ENCODE measurements around the gene POU6F2.

POU6F2 gene

DNA sequence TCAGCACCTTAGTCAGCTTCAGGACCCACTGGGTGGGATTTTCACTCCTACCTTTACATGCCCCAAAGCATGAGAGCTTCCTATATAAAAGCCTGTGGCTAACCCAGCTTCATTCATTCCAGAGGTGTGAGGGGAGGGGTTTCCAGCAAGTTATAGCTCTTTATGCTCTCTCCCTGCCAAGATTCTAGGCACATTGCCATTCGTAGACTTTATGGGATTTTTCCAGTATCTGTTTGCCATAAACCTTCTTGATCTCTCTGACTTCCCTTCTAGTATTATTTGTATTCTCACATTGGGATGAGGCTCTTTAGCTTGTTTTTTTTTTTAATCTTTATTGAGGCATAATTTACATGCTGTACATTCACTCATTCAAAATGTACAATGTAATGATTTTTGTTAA, 67.5 kb downstream of the POU6F2 start:
- TF ChIP-seq EGR1 (IDR thresholded peaks at IDR 0.05) (no peak), TEAD4 (IDR thresholded peaks at IDR 0.05) (no peak), EP300 (IDR thresholded peaks at IDR 0.05; ENCODE audit: borderline replicate concordance) (no peak), YY1 (IDR thresholded peaks at IDR 0.05; ENCODE audit: low read depth) (no peak), RAD21 (IDR thresholded peaks at IDR 0.05; ENCODE audit: low read depth) (no peak), ZBTB7A (IDR thresholded peaks at IDR 0.05; ENCODE audit: low read depth) (no peak), FOXM1 (IDR thresholded peaks at IDR 0.05; ENCODE audit: borderline replicate concordance, low read depth) (no peak), NFIC (IDR thresholded peaks at IDR 0.05) (no peak), TAF1 (IDR thresholded peaks at IDR 0.05; ENCODE audit: low read depth) (no peak)
- TF ChIP-seq, protein P1, sequence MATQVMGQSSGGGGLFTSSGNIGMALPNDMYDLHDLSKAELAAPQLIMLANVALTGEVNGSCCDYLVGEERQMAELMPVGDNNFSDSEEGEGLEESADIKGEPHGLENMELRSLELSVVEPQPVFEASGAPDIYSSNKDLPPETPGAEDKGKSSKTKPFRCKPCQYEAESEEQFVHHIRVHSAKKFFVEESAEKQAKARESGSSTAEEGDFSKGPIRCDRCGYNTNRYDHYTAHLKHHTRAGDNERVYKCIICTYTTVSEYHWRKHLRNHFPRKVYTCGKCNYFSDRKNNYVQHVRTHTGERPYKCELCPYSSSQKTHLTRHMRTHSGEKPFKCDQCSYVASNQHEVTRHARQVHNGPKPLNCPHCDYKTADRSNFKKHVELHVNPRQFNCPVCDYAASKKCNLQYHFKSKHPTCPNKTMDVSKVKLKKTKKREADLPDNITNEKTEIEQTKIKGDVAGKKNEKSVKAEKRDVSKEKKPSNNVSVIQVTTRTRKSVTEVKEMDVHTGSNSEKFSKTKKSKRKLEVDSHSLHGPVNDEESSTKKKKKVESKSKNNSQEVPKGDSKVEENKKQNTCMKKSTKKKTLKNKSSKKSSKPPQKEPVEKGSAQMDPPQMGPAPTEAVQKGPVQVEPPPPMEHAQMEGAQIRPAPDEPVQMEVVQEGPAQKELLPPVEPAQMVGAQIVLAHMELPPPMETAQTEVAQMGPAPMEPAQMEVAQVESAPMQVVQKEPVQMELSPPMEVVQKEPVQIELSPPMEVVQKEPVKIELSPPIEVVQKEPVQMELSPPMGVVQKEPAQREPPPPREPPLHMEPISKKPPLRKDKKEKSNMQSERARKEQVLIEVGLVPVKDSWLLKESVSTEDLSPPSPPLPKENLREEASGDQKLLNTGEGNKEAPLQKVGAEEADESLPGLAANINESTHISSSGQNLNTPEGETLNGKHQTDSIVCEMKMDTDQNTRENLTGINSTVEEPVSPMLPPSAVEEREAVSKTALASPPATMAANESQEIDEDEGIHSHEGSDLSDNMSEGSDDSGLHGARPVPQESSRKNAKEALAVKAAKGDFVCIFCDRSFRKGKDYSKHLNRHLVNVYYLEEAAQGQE (IDR thresholded peaks at IDR 0.05; ENCODE audit: low read depth): no peak

DNA sequence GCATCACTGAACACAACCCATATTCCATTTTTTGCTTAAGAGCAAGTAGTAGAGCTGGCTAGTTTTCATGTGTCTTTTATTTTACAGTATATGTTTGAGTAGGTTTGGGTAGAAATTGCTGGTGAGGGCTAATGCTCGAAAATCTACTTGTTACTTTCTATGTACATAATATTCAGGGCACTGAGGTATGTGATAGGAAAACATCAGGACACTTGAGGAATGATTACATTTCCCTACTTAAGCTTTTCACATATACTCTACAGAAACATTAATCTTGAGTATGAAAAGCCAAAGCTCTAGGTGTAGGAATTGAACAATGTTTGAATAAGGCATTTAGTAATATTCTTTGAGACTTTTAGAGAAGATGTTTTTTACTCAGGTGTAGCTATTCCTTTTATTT, 73.6 kb downstream of the POU6F2 start:
- TF ChIP-seq, protein P2, sequence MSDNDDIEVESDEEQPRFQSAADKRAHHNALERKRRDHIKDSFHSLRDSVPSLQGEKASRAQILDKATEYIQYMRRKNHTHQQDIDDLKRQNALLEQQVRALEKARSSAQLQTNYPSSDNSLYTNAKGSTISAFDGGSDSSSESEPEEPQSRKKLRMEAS (IDR thresholded peaks at IDR 0.05): no peak
- TF ChIP-seq FOXM1 (IDR thresholded peaks at IDR 0.05; ENCODE audit: borderline replicate concordance, low read depth): no peak
- no peak for TF ChIP-seq CREB1 (IDR thresholded peaks at IDR 0.05; ENCODE audit: low read depth)
- TF ChIP-seq NFIC (IDR thresholded peaks at IDR 0.05): no peak
- no peak for TF ChIP-seq YY1 (IDR thresholded peaks at IDR 0.05; ENCODE audit: low read depth)
- no peak for TF ChIP-seq EP300 (IDR thresholded peaks at IDR 0.05; ENCODE audit: borderline replicate concordance)
- TF ChIP-seq EGR1 (IDR thresholded peaks at IDR 0.05): no peak
- TF ChIP-seq RAD21 (IDR thresholded peaks at IDR 0.05; ENCODE audit: low read depth): no peak
- no peak for TF ChIP-seq TEAD4 (IDR thresholded peaks at IDR 0.05)
- no peak for TF ChIP-seq TCF12 (IDR thresholded peaks at IDR 0.05; ENCODE audit: low read depth)
- no peak for TF ChIP-seq CEBPB (IDR thresholded peaks at IDR 0.05)
- no peak for TF ChIP-seq TAF1 (IDR thresholded peaks at IDR 0.05; ENCODE audit: low read depth)
- no peak for TF ChIP-seq ZBTB7A (IDR thresholded peaks at IDR 0.05; ENCODE audit: low read depth)
- TF ChIP-seq, protein P3, sequence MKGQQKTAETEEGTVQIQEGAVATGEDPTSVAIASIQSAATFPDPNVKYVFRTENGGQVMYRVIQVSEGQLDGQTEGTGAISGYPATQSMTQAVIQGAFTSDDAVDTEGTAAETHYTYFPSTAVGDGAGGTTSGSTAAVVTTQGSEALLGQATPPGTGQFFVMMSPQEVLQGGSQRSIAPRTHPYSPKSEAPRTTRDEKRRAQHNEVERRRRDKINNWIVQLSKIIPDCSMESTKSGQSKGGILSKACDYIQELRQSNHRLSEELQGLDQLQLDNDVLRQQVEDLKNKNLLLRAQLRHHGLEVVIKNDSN (IDR thresholded peaks at IDR 0.05): no peak
- TF ChIP-seq, protein P1 (IDR thresholded peaks at IDR 0.05; ENCODE audit: low read depth): no peak

DNA sequence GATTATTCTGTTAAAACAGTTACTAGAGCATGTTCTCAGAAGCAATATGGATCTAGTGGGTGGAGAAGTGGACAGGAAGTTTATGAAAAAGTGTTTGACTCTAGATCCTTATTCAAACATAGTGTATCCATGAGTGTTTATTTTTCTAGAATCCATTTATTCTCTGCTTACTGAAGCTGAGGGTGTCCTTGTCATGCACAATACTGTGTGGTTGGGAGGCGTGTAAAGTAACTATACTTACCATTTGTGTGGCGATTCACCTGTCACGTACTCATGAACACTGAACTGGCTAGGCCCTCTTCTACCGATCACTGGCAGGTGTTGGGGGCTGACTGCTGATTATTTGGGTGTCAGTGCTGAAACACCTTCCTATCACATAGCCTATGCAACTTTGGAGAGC, 74.0 kb downstream of the POU6F2 start:
- TF ChIP-seq YY1 (IDR thresholded peaks at IDR 0.05; ENCODE audit: low read depth): no peak
- TF ChIP-seq, protein P2 (IDR thresholded peaks at IDR 0.05): no peak
- TF ChIP-seq, protein P3 (IDR thresholded peaks at IDR 0.05): no peak
- TF ChIP-seq TCF12 (IDR thresholded peaks at IDR 0.05; ENCODE audit: low read depth): no peak
- no peak for TF ChIP-seq NFIC (IDR thresholded peaks at IDR 0.05)
- TF ChIP-seq TEAD4 (IDR thresholded peaks at IDR 0.05): no peak
- TF ChIP-seq FOXM1 (IDR thresholded peaks at IDR 0.05; ENCODE audit: borderline replicate concordance, low read depth): no peak
- TF ChIP-seq CEBPB (IDR thresholded peaks at IDR 0.05): no peak
- no peak for TF ChIP-seq EP300 (IDR thresholded peaks at IDR 0.05; ENCODE audit: borderline replicate concordance)
- TF ChIP-seq RAD21 (IDR thresholded peaks at IDR 0.05; ENCODE audit: low read depth): no peak
- no peak for TF ChIP-seq TAF1 (IDR thresholded peaks at IDR 0.05; ENCODE audit: low read depth)
- TF ChIP-seq EGR1 (IDR thresholded peaks at IDR 0.05): no peak
- TF ChIP-seq ZBTB7A (IDR thresholded peaks at IDR 0.05; ENCODE audit: low read depth): no peak
- TF ChIP-seq, protein P1 (IDR thresholded peaks at IDR 0.05; ENCODE audit: low read depth): no peak
- no peak for TF ChIP-seq CREB1 (IDR thresholded peaks at IDR 0.05; ENCODE audit: low read depth)

DNA sequence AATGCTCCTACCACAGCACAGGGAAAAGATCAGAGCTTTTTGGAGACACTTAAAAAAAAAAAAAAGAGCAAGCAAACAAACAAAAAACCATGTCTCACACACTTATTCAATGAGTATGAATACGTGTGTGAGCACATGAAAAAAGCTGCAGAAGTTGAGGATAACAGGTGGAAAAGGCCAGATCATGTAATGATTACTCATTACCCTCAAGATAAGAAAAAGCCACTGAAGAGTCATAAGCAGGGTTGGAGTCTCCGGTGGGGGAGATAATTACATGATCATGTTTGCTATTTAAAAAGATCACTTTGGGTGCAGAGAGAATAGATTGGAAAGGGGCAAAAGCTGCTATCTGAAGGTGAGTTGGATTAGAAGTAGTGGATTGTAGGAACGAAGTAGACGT, 77.0 kb downstream of the POU6F2 start:
- TF ChIP-seq, protein P2 (IDR thresholded peaks at IDR 0.05): no peak
- TF ChIP-seq, protein P1 (IDR thresholded peaks at IDR 0.05; ENCODE audit: low read depth): no peak
- TF ChIP-seq, protein P3 (IDR thresholded peaks at IDR 0.05): no peak
- no peak for TF ChIP-seq TCF12 (IDR thresholded peaks at IDR 0.05; ENCODE audit: low read depth)
- no peak for TF ChIP-seq RAD21 (IDR thresholded peaks at IDR 0.05; ENCODE audit: low read depth)
- TF ChIP-seq TEAD4 (IDR thresholded peaks at IDR 0.05): no peak
- TF ChIP-seq EP300 (IDR thresholded peaks at IDR 0.05; ENCODE audit: borderline replicate concordance): no peak
- no peak for TF ChIP-seq YY1 (IDR thresholded peaks at IDR 0.05; ENCODE audit: low read depth)
- TF ChIP-seq TAF1 (IDR thresholded peaks at IDR 0.05; ENCODE audit: low read depth): no peak
- TF ChIP-seq CREB1 (IDR thresholded peaks at IDR 0.05; ENCODE audit: low read depth): no peak
- TF ChIP-seq FOXM1 (IDR thresholded peaks at IDR 0.05; ENCODE audit: borderline replicate concordance, low read depth): no peak
- no peak for TF ChIP-seq NFIC (IDR thresholded peaks at IDR 0.05)
- no peak for TF ChIP-seq CEBPB (IDR thresholded peaks at IDR 0.05)
- no peak for TF ChIP-seq EGR1 (IDR thresholded peaks at IDR 0.05)
- TF ChIP-seq ZBTB7A (IDR thresholded peaks at IDR 0.05; ENCODE audit: low read depth): no peak
